Stomach (tissue), 9 donors: ENCODE data around the gene POLR3GL. TPM values are rescaled to one million over a fixed set of nuclear protein-coding genes. Genes with fewer than 3 reads are reported as not detected.
"Not testable (repeated sequence)": the region's sequence is repeated elsewhere in the genome, so short reads cannot be mapped to it uniquely, and the experiment has no call there.

Experiments used
- DNase-seq, 2 donors: peaks; one replicate each; pipeline versions ENCODE4 v3.0.0 to v3.0.0-alpha.2; 2013 to 2019
- H3K27ac ChIP-seq, 5 donors: fragments of 200-600 bp in 4 of 5; sonication (generic) in 4 of 5; one replicate each; pipeline ENCODE4 v1.5.1; 2013 to 2019; ENCODE audit warnings: mild to moderate bottlenecking in 1 of 5, moderate library complexity in 1 of 5
- H3K27me3 ChIP-seq, 3 donors: fragments of 200-600 bp; sonication (generic); one replicate each; pipeline ENCODE4 v1.5.1; 2017 to 2019; ENCODE audit warnings: mixed run types in 1 of 3
- H3K36me3 ChIP-seq, 4 donors: fragments of 200-600 bp; sonication (generic); 1 replicate in 3 of 4; 2 replicates in 1 of 4; pipeline ENCODE4 v1.5.1; 2016 to 2019
- H3K4me1 ChIP-seq, 4 donors: fragments of 200-600 bp; sonication (generic); one replicate each; pipeline ENCODE4 v1.5.1; 2016 to 2019
- H3K4me3 ChIP-seq, 4 donors: fragments of 200-600 bp; sonication (generic) in 3 of 4; one replicate each; pipeline ENCODE4 v1.5.1; 2016 to 2019; ENCODE audit warnings: mild to moderate bottlenecking in 1 of 4
- H3K9me3 ChIP-seq, 4 donors: fragments of 200-600 bp; sonication (generic); one replicate each; pipeline ENCODE4 v1.5.1; 2016 to 2019
- CTCF ChIP-seq, 7 experiments: fragments of 450-650 bp in 4 of 7; fragments of 200-600 bp in 3 of 7; sonication (generic) in 3 of 7; IDR thresholded peaks; one replicate each; pipeline ENCODE4 v1.5.1; 2016 to 2019; ENCODE audit warnings: antibody characterized with exemption in 7 of 7, control low read depth in 2 of 7, mild to moderate bottlenecking in 1 of 7
- EP300 ChIP-seq: sonication (generic); formaldehyde crosslinking; IDR thresholded peaks from one replicate; pipeline ENCODE4 v1.6.1; 2017; ENCODE audit warnings: antibody characterized with exemption
- POLR2A ChIP-seq, 4 donors: fragments of 450-650 bp; IDR thresholded peaks; one replicate each; pipeline ENCODE4 v1.6.1; 2016; ENCODE audit warnings: antibody characterized with exemption in 4 of 4, control low read depth in 2 of 4, mild to moderate bottlenecking in 1 of 4, moderate library complexity in 1 of 4
- POLR2AphosphoS5 ChIP-seq, 3 donors: sonication (generic); formaldehyde crosslinking; IDR thresholded peaks; one replicate each; pipeline ENCODE4 v1.6.1; 2016; ENCODE audit warnings: antibody characterized with exemption in 3 of 3
- WGBS, 5 donors: extraction: QIAGEN DNeasy Blood & Tissue Kit in 3 of 5; methylation state at CpG; one replicate each; pipeline versions ENCODE4 v1.1.5 to v1.1.7; 2013 to 2018; 5-methylcytosine and 5-hydroxymethylcytosine counted together
- intact Hi-C: fragments of 100-400 bp; cut with DNase I; formaldehyde crosslinking; loops from one replicate; pipeline ENCODE4 v1.15.1; 2023; ENCODE audit warnings: low total_unique reads
- polyA plus RNA-seq, 3 donors: library from polyadenylated mRNA; stranded (reverse); fragments of 200-250 nt; gene quantifications; one replicate each; pipeline ENCODE4 v1.2.3, GENCODE V29; 2013
- total RNA-seq, 5 donors: library from RNA; depleted of rRNA; stranded (reverse); fragments of >200 nt; gene quantifications; one replicate each; pipeline versions ENCODE4 v1.1.0 to v1.2.3, GENCODE V29; 2014 to 2016
- donor health status: healthy with polysubstance abuse.
- donor health status: Bipolar disorder and iron deficiency.
- donor health status: healthy.

POLR3GL gene
- total and polyA plus RNA-seq, 8 donors, result 5.8 to 165 (median 26.9) TPM

- H3K27me3 ChIP-seq, result peaks cover 0 to 54% (median 15%) of the 10 kb centered on the region in 3 donors
- no peaks in the 10 kb centered on the region for H3K36me3 ChIP-seq
- H3K27ac ChIP-seq, result no peak overlapping the region
- no peak for TF ChIP-seq CTCF (IDR thresholded peaks at IDR 0.05)
- no peak for TF ChIP-seq POLR2A (IDR thresholded peaks at IDR 0.05)
- no peak for TF ChIP-seq POLR2AphosphoS5 (IDR thresholded peaks at IDR 0.05)
- TF ChIP-seq EP300, result no peak
- no peak for DNase-seq
- no peak overlapping the region for H3K4me3 ChIP-seq
- no peaks in the 10 kb centered on the region for H3K9me3 ChIP-seq
- intact Hi-C loops, result no loop called here
- WGBS, 5 donors, result 43 to 65% (median 57%) methylated on average over 1 of the region's 1 CpG
- peaks cover 0 to 10% (median 9%) of the 10 kb centered on the region in 4 donors for H3K4me1 ChIP-seq
Measured at GRCh38 chr1:146021050-146021445, 56.6 kb downstream of the POLR3GL start.

- WGBS, 5 donors, result 47 to 72% (median 67%) methylated on average over 5 of the region's 5 CpGs
- Histone ChIP-seq H3K4me3 (no peak within 1 kb of the TSS), H3K36me3 (no peaks in the 10 kb centered on the region), H3K9me3 (no peaks in the 10 kb centered on the region), H3K27ac (no peak within 1 kb of the TSS), H3K27me3 (peaks cover 0 to 54% (median 15%) of the 10 kb centered on the region in 3 donors), H3K4me1 (peaks cover 0 to 10% (median 9%) of the 10 kb centered on the region in 4 donors)
- intact Hi-C loops, result no loop called here
- DNase-seq, result no peak
- no peak for TF ChIP-seq POLR2AphosphoS5 (IDR thresholded peaks at IDR 0.05)
- TF ChIP-seq CTCF (IDR thresholded peaks at IDR 0.05), result no peak
- no peak for TF ChIP-seq POLR2A (IDR thresholded peaks at IDR 0.05)
- no peak for TF ChIP-seq EP300
Measured at GRCh38 chr1:146021622-146022402, 57.3 kb downstream of the POLR3GL start, which contains the start of gene HJV. Gene HJV (minus strand): TSS chr1:146021735. CDS start chr1:146020231, 1,504 bp downstream.

- Histone ChIP-seq H3K4me1 (peaks cover 0 to 10% (median 9%) of the 10 kb centered on the region in 4 donors), H3K9me3 (no peaks in the 10 kb centered on the region), H3K4me3 (no peak overlapping the region), H3K27ac (no peak overlapping the region), H3K27me3 (peaks cover 0 to 54% (median 15%) of the 10 kb centered on the region in 3 donors), H3K36me3 (no peaks in the 10 kb centered on the region)
- no peak for DNase-seq
- intact Hi-C loops, result no loop called here
- no peak for TF ChIP-seq POLR2AphosphoS5 (IDR thresholded peaks at IDR 0.05)
- TF ChIP-seq POLR2A (IDR thresholded peaks at IDR 0.05), result no peak
- TF ChIP-seq CTCF (IDR thresholded peaks at IDR 0.05), result no peak
- 69 to 77% (median 74%) methylated on average over 7 of the region's 7 CpGs for WGBS, 5 donors
Measured at GRCh38 chr1:146022403-146023127, 58.1 kb downstream of the POLR3GL start.

GRCh38 chr1:146025787-146026495 is 61.5 kb downstream of the POLR3GL start:
- H3K4me3 ChIP-seq, H3K9me3 ChIP-seq, DNase-seq, H3K4me1 ChIP-seq, H3K36me3 ChIP-seq, intact Hi-C loops, H3K27ac ChIP-seq: not testable (repeated sequence)
- WGBS, 5 donors, result 69 to 83% (median 79%) methylated on average over 2 of the region's 2 CpGs
- H3K27me3 ChIP-seq, result peaks cover 0 to 21% (median 0%) of the 10 kb centered on the region in 3 donors

- WGBS, 5 donors, result 69 to 95% (median 77%) methylated on average over 1 of the region's 1 CpG
Measured at GRCh38 chr1:146026650-146027049, 62.2 kb downstream of the POLR3GL start.

More at GRCh38 chr1:146026650-146027049, 62.2 kb downstream of the POLR3GL start:
- H3K36me3 ChIP-seq, H3K9me3 ChIP-seq, H3K4me1 ChIP-seq, intact Hi-C loops, H3K27ac ChIP-seq, H3K4me3 ChIP-seq, DNase-seq: not testable (repeated sequence)
- peaks cover 0 to 13% (median 0%) of the 10 kb centered on the region in 3 donors for H3K27me3 ChIP-seq
